ENCODE data around the gene TRPV3.
"Not testable (repeated sequence)": the region's sequence is repeated elsewhere in the genome, so short reads cannot be mapped to it uniquely, and the experiment has no call there.

TRPV3 gene

DNA sequence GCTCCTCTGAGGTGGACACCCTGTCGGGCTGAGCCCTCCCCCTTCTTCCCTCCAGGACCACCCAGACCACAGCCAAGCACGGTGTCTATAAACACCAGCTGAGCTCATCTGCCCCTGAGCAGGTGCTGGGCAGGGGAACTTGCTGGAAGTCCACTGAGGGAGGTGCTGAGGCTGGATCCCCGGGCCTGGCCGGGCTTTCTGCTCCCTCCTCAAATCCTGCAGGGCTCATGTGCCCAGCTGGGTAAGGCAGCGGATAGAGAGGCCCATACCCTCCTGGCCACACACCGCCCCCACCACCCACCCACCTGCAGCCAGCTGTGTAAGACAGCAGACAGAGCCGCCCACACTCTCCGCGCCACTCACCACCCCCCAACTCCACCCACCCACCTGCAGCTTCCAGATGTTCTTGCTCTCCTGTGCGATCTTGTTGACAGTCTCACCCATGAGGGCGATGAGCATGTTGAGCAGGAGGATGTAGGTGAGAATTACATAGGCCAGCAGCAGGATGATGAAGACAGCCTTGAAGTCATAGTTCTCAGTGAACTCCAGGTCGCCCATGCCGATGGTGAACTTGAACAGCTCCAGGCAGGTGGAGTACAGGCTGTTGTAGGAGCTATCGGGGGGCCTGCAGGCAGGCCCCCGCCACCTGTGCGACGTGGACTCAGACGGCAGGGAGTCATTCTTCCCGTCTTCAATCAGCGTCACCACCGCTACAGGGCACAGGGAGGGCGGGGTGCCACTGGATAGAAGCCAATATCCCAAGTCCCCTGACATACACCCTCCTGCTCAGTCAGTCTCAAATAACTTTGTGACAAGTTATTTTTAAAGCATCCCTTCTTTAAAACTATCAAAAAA is 15.9 kb upstream of the TRPV3 start:
- DNase-seq = no peak

DNA sequence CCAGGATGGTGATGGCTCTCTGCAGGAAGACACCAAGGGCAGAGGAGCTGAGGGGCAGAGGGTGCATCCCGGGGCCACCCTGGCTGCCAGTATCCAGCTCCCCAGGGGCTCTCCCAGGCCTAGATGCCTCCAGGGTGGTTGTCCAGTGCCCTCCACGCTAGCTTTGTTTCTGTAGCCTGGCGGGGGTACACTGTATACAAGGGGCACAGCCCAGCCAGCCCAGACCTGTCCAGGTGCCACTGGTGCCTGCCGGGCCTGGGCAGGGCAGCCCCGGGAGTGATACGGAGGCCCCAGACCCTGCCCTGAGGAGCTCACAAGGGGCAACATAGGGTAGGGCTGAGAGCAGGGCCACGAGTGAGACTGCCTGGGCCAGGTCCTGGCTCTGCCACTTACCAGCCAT is 14.6 kb upstream of the TRPV3 start:
- no peak for DNase-seq

DNA sequence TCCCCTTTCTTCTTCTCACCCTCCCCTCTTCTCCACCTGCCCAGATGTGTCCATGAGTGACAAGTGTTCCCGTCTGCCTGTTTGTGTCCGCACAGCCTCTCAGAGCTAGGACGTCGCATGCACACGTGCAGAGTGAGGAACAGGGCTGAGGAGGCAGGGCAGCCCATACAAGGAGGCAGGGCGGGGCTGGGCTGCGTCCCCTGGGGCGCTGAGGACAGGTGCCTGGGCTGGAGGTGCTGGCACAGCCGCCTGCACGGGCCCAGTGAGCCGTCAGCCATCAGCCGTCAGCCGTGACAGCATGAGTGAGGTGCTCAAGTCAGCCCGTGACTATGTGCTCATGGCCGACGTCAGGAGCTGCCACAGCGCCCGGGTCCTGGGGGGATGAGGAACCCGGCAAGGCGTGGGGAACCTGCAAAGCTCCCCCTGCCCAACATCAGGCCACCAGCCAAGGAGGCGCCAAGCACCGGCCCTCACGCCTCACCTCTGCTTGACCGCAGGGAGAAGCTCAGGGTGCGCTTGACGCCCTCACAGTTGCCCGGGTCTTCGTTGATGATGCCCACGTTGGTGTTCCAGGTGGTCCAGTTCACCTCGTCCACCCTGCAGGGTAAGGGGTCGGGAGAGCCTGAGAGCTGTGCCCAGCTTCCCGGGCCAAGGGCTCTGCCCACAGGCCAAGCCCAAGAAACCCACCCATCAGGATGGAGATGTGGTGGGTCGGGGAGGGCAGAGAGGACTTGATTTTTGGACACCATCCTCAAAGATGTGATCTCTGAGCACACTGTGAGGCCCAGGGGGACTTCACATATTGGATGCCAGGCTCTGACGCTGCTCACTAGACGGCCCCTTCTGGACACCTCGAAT is 13.7 kb upstream of the TRPV3 start:
- no peak for DNase-seq

DNA sequence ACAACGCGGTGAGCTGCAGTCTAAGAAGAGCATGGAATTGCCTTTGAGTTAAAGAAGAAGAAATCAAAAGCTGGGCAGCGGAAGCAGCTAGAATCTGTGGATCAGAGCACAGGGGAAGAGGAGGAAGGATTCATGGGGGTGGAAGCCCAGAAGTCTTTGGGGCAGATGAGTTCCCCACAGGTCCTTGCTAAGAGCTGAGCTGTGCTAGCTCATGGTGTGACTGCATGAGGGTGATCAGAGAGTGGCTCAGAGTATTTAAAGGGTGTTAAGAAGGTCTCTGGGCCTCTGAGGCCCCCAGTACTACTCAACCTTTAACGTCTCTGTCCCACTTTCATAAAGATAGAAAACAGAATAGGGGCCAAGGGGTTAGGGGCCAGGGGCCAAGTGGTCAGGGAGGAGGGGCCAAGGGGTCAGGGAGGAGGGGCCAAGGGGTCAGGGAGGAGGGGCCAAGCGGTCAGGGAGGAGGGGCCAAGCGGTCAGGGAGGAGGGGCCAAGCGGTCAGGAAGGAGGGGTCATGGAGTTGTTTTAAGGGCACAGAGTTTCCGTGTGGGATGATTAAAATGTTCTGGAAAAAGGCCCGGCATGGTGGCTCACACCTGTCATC is 12.0 kb upstream of the TRPV3 start:
- no peak for DNase-seq

DNA sequence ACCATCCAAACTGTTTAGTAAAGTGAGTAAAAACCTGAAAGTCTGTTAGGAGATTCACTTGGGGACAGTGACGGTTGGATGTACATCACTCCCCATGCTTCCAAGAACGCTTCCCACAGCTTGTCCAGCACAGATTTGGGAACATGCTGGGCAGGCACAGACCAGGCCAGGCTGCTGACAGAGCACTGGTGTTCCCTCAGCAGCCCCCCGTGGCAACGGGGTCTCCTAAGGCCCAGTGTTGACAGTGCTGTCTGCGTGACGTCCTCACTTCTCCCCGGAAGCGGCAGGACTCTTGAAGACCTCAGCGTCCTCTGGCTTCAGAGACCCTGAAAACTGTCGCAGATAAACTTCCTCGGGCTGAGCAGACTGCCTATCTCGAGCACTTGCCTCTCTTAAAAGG is 8.9 kb upstream of the TRPV3 start:
- DNase-seq = no peak

DNA sequence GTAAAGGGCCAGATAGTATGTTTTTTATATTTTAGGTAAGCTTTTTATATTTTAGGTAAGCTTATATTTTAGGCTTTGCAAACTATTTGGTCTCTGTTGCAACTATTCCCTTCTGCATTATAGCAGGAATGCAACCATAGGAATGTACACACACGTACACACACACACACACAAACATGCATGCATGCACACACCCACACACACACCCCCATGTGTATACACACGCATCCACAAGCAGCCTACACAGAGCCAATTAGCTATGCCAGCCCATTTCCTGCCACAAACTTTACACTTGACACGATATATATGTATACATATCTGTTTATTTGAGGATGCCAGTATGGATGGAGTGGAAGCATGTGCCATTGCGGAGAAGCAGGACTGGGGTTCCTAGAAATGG is 7.5 kb upstream of the TRPV3 start:
- no peak for DNase-seq

DNA sequence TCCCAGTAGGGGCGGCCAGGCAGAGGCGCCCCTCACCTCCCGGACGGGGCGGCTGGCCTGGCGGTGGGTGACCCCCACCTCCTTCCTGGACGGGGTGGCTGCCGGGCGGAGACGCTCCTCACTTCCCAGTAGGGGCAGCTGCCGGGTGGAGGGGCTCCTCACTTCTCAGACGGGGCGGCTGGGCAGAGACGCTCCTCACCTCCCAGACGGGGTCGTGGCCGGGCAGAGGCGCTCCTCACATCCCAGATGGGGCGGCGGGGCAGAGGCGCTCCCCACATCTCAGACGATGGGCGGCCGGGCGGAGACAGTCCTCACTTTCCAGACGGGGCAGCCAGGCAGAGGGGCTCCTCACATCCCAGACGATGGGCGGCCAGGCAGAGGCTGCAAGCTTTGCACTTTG is 6.6 kb upstream of the TRPV3 start:
- not testable (repeated sequence) for DNase-seq

DNA sequence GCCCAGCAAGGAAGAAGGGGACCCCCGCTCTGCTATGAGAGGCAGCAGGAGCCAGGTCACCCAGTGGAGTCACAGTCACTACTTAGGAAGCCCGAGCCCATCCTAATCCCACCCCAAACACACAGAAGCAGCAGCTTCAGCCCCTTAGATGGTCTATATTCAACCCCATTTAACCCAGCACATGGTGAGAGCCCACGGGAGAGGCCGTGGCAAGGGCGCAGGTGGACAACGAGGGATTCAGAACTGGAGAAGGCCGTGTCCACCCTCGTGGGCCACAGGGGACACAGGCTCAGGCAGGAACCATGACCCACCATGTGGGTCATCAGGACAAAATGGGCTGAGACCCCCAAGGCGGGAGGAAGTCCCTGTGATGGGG is 1.6 kb upstream of the TRPV3 start:
- no peak for DNase-seq

DNA sequence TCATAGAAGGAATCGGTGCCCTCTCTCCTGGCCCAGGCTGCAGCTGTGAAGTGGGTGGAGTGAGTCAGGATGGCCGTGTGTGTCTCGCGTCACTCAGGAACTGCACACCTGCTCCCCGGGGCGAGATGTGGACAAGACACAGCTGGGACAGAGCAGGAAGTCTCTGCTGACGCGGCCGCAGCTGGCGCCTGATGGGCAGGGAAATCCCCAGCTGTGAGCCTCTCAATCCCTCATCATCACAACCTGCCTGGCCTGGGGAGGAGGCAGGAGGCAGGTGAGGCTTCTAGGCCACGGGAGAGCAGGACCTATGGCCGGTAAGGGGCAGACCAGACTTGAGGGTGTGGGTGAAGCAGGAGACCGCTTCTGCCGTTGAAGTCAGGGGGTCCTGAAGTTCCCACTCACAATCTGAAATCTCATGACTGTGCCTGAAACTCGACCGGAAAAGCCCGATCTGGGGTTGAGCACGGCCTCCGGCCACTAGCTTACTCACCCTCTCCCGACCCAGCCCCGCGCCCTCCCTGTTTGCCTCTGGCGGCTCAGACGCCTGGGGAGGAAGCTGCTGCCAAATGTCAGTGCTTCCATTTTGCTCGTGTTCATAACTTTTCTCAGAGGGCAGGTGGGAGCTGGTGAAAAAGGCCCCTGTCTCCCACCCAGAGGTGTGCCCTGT is 1.1 kb upstream of the TRPV3 start:
- no peak for DNase-seq

DNA sequence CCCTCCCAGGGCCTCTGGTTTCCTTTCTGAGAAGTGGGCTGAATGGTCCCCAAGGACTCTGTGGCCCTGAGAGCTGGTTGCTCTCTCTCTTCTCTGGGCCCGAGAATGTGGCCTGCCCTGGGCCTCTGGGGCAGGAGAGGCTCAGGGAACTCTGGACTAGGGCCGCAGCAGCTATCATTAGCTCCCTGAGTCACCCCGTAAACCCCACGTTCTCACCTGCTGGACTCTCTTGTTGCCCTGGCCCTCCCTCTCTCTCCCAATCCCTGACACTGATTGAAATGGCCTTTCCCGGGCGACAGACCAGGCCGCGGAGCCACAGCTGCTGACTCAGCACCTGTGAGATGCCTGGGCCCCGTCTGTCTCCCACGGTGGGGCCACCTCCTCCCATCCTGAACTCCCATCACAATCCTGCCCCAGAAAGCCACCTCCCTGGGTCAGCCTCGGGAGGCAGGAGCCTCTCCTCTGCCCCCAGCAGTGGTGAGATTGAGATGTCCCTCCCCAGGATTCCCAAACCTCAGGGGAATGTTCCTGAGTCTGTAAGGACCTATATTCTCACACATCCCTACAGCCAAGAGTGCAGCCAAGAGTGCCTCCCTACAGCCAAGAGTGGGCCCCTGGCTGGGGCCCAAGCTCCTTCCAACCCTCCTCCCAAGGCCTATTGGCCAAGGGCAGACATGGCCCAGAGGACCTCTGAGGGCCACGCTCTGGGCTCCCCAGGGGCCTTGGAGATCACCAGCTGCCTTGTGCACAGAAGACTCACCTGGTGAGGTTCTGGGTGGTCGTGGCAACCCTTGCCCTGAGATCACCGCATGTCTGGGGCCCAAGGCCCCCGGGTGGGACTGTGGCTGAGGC is 470 bp downstream of the TRPV3 start:
- DNase-seq = no peak

DNA sequence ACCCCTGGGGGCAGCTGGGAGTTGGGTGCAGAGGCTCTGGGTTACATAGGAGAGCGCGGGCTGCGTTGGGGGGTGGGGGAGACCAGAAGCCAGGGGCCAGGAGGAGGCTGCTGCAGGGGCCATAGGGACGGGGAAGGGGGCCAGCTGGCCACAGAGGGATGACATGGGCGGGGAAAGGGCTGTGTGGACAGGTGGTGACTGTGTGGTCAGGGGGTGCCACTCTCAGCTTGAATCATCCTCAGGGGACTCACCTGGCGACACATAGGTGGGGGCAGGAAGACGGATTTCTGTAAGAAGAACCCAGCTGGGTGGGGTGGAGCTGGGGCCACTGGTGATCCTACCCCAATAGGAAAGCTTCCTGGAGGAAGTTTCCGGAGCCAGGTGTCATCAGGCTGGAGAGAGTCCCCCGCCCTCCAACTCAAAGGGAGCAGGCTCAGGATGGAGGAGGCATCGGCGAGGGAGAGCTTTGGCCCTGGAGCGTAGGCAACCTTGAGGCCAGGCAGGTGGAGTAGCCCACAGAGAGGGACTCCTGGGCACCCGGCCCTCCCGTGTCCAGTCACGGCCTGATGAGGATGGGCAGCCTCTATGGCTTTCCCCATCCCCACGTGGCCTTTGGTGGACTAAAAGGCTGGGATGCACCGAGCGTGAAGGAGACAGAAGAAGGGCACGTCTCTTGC is 1.2 kb downstream of the TRPV3 start:
- DNase-seq = no peak

DNA sequence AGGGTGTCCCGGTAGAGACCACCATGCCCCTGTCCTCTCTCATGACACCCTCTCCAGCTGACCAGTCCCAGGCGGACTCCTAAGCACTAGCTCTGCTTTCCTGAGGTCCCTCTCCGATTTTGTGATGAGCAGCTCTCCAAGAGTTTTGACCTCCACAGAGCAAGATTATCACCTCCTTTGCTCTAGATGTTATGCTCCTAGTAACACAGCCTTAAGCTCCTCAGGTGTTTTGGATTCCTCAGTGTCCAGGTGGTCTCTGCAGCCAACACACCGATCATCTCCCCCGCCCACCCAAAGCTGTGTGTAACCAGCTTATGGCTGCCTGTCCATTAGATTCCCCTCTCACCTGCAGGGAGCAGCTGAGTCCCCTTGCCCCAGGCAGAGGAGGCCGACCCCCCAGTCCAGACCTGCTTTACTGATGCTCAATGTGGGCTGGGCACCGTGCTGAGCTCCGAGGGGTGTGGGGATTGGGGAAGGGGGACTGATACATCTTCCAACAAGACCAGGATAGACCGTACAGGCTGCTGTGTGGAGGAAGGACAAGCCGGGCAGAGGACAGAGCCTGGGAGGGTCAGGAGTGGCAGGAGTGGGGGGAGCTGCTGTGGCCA is 2.3 kb downstream of the TRPV3 start:
- DNase-seq = no peak

DNA sequence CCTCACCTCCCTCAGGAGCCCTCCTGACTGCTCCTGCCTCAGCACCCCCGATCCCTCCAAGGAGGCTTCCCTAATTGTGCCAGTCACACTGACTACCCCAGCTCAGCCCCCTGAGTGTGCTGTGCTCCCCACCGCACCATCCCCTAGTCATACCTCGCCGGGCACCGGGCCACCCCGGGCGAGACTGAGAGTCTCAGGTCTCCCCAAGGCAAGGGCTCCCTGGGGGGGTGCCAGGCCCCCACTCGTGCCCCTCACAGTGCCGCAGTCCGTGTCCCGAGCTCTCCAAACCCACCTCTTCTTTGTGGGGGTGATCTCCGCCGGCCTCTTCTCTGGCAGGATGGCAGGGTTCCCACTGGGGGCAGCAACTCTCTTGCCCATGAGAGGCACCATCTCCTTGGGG is 3.2 kb downstream of the TRPV3 start:
- no peak for DNase-seq

DNA sequence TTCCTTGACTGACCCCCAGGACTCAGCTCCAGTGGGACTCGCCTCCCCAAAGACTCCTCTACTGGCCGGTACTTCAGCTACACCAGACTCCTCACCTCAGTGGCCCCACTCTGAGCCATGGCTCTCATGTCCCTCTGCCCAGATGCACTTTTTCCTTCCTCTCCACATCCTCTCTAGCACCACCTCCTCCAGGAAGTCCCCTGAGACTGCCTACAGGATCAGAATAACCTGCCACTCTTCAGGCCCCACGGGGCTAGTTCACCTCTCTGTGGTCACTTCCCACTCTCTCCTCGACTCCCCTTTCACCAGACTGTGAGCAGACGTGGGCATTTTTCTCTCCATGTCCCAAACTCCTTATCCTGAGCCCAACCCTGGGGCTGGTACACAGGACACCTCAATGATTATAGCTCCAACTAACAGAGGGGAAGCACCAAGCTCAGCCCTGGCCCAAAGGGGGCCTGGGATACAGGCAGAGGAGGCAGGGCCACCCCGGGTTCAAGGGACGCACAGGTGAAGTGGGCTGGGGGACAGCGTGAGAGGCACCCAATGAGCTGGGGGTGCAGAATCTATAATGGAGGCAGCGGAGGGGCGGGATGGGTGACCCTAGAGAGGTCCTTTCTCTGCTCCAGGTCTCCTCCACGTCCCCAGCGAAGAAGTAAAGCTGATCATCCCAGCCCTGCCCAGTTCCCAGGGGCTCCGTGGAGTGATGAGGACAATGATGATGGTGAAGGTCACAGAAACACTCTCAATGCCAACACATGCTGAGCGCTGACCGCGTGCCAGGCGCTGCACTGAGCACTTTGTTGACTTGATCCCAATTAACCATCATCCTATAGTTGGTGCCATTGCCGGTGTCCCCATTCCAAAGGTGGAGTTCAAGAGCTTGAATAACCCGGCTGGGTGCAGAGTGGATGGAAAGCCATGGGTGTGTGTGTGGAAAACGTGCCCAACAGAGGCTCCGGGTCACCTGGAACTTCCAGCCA is 3.9 kb downstream of the TRPV3 start:
- no peak for DNase-seq

DNA sequence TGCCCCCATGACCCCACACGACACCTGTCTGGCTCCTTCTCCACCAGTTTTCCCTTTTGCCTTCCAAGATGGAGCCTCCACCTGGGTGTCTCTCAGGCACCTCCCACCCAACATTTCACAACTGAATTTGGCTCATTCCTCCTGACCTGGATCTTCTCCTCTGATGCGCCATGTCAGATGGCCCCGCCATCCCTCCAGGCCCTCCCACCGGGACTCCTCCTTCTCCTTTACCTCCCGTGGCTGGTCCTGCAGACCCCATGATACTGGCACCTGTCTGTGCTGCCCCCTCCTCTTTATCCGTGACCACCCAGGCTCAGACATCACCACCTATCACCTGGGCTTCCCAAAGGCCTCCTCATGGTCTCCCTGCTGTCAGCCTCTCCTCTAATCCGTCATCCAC is 4.7 kb downstream of the TRPV3 start:
- no peak for DNase-seq

DNA sequence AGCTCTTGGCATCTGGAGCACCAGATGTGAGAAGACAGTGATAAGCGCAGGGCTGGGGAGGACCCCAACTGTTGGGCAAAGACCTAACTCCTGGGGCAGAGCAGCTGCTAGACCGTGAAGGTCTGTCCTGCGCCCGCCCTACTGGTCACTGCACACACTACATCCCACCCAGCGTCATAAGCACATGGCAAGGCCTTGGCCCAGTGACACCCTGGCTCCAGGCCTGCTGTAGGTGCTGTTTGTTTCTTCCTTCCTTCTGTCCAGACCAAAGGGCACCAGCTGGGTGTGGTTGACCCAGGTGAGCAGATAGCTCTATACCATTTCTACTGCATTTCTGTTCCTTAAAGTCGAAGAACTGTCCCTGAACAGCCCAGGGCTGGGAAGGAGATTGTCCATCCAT is 6.4 kb downstream of the TRPV3 start:
- DNase-seq = no peak

DNA sequence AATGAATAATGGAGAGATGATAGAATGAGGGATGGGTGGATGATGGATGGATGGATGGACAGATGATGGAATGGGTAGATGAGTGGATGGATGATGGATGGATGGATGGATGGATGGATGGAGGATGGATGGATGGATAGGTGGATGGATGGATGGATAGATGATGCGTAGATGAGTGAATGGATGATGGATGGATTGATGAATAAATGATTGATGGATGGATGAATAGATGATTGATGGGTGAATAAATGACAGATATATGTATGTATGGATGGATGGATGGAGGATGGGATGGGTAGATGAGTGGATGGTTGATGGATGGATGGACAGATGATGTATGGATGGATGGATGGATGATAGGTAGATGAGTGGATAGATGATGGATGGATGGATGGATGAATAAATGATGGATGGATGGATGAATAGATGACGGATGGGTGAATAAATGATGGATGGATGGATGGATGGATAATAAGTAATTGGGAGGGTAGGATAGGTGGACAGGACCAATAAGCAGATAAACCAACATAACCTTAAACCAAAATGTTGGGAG is 7.9 kb downstream of the TRPV3 start:
- DNase-seq = no peak

DNA sequence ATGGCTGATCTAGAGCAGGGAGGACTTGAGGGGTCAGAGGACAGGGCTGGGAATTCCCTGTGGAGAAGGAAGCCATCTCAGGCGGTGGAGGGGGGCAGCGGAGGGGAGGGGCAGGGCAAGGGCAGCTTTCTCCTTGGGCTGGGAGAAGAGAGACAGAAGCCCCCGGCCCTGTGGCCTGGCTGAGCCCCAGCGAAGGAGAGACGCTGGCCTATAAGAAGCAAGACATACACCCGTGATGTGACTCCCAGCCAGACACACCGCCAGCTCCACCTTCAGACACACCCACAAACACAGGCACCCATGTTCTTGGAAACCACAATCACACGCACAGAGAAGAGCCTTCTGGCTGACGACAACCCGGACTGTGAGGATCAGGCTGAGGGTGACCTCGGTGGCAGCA is 10.0 kb downstream of the TRPV3 start:
- DNase-seq = no peak

DNA sequence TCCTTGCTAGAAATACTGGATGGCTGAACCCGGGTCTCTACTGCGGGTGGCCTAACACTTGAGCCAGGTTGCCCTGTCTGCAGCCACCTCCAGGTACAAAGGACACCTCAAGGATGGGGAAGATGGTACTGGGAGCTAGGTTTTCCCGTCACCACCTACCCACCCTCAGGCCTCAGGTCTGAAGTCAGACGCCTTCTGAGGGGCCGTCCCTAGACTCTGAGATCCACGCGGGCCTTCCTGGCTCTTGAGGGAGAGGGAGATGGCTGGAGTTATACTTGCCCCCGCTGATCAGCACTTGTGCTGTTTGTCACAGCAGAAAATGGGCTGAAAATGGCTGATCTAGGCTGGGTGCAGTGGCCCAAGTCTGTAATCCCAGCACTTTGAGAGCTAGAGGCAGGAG is 10.6 kb downstream of the TRPV3 start:
- no peak for DNase-seq

DNA sequence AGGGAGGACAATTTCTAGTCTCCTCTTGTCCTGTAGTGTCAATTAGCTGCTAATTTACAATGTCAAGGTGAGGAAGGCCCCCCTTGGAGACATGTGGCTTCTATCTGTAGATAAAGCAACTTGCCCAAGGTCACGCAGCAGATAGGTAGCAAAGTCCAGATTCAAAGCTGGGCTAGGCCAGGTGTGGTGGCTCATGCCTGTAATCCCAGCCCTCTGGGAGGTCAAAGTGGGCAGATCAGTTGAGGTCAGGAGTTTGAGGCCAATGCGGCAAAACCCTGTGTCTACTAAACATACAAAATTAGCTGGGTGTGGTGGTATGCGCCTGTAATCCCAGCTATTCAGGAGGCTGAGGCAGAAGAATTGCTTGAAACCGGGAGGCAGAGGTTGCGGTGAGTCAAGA is 11.1 kb downstream of the TRPV3 start:
- no peak for DNase-seq
